ENCODE measurements around the gene PERM1.

GRCh38 chr1:1021920-1022259 lies 40.0 kb upstream of the PERM1 start:
- TF ChIP-seq GATA2 (IDR thresholded peaks at IDR 0.05; ENCODE audit: low read depth, low read length), result no peak
- no peak for TF ChIP-seq GATA3 (IDR thresholded peaks at IDR 0.05; ENCODE audit: low read depth, low read length)

Measured in SH-SY5Y (cell line).